Measurements from ENCODE around the gene KCNH1. TPM values are rescaled to one million over a fixed set of nuclear protein-coding genes. Genes with fewer than 3 reads are reported as not detected.

Gene KCNH1
- total and polyA plus RNA-seq, 10 donors = not detected

GRCh38 chr1:210686841-210687240, 447.1 kb downstream of the KCNH1 start:
- 31 to 68% (median 56%) methylated on average over 3 of the region's 3 CpGs for WGBS, 5 donors
- H3K4me1 ChIP-seq = no peaks in the 10 kb centered on the region
- no peaks in the 10 kb centered on the region for H3K36me3 ChIP-seq
- no peaks in the 10 kb centered on the region for H3K27me3 ChIP-seq (replicated peaks in 1 of 7)
- H3K27ac ChIP-seq = no peak overlapping the region
- intact Hi-C loops (cut with DNase I; ENCODE audit: low total_unique reads) = no loop called here
- TF ChIP-seq POLR2A (IDR thresholded peaks at IDR 0.05) = no peak
- TF ChIP-seq, protein P1, sequence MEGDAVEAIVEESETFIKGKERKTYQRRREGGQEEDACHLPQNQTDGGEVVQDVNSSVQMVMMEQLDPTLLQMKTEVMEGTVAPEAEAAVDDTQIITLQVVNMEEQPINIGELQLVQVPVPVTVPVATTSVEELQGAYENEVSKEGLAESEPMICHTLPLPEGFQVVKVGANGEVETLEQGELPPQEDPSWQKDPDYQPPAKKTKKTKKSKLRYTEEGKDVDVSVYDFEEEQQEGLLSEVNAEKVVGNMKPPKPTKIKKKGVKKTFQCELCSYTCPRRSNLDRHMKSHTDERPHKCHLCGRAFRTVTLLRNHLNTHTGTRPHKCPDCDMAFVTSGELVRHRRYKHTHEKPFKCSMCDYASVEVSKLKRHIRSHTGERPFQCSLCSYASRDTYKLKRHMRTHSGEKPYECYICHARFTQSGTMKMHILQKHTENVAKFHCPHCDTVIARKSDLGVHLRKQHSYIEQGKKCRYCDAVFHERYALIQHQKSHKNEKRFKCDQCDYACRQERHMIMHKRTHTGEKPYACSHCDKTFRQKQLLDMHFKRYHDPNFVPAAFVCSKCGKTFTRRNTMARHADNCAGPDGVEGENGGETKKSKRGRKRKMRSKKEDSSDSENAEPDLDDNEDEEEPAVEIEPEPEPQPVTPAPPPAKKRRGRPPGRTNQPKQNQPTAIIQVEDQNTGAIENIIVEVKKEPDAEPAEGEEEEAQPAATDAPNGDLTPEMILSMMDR (IDR thresholded peaks at IDR 0.05 in 8 of 11, conservative IDR thresholded peaks at IDR 0.05 in 3 of 11) = no peak
- no peak for TF ChIP-seq POLR2AphosphoS5 (IDR thresholded peaks at IDR 0.05)
- no peak for DNase-seq
- H3K4me3 ChIP-seq = no peak overlapping the region
- H3K9me3 ChIP-seq = no peaks in the 10 kb centered on the region

DNA sequence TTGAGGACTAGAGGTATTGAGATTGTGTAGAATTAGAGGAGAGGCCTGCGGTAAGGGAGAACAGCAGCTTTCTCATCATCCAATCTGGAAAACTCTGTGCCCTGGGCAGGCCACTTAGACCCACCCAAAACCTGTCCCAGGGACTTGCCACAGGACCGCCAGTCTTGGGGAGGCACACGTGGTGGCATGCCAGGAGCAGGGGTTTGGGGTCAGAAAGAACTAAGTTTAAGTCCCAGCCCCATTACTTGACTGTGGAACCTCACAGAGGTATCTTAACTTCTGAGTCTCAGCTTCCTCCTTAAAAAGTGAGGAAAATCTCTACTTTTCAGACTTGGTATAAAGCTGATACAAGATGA, 448.7 kb downstream of the KCNH1 start:
- H3K27me3 ChIP-seq (replicated peaks in 1 of 7) = no peaks in the 10 kb centered on the region
- no peak overlapping the region for H3K27ac ChIP-seq
- H3K4me3 ChIP-seq = no peak overlapping the region
- H3K4me1 ChIP-seq = no peaks in the 10 kb centered on the region
- WGBS, 5 donors = 75 to 94% (median 84%) methylated on average over 3 of the region's 3 CpGs
- intact Hi-C loops (cut with DNase I; ENCODE audit: low total_unique reads) = no loop called here
- H3K9me3 ChIP-seq = no peaks in the 10 kb centered on the region
- H3K36me3 ChIP-seq = peaks cover 0 to 9% (median 0%) of the 10 kb centered on the region in 6 donors
- TF ChIP-seq, protein P1 (IDR thresholded peaks at IDR 0.05 in 8 of 11, conservative IDR thresholded peaks at IDR 0.05 in 3 of 11) = no peak
- TF ChIP-seq POLR2AphosphoS5 (IDR thresholded peaks at IDR 0.05) (no peak), POLR2A (IDR thresholded peaks at IDR 0.05) (no peak)
- DNase-seq = no peak

- intact Hi-C loops (cut with DNase I; ENCODE audit: low total_unique reads) = no loop called here
- Histone ChIP-seq H3K27ac (no peak overlapping the region), H3K4me3 (no peak overlapping the region), H3K9me3 (no peaks in the 10 kb centered on the region), H3K36me3 (peaks cover 0 to 9% (median 0%) of the 10 kb centered on the region in 6 donors), H3K4me1 (no peaks in the 10 kb centered on the region), H3K27me3 (replicated peaks in 1 of 7) (no peaks in the 10 kb centered on the region)
- whole genome bisulfite sequencing, 5 donors = 50 to 72% (median 56%) methylated on average over 5 of the region's 5 CpGs
- DNase-seq = no peak
- TF ChIP-seq POLR2A (IDR thresholded peaks at IDR 0.05) (no peak), POLR2AphosphoS5 (IDR thresholded peaks at IDR 0.05) (no peak)
- TF ChIP-seq, protein P1 (IDR thresholded peaks at IDR 0.05 in 8 of 11, conservative IDR thresholded peaks at IDR 0.05 in 3 of 11) = no peak
Observed at GRCh38 chr1:210684466-210685294, 449.3 kb downstream of the KCNH1 start.

DNA sequence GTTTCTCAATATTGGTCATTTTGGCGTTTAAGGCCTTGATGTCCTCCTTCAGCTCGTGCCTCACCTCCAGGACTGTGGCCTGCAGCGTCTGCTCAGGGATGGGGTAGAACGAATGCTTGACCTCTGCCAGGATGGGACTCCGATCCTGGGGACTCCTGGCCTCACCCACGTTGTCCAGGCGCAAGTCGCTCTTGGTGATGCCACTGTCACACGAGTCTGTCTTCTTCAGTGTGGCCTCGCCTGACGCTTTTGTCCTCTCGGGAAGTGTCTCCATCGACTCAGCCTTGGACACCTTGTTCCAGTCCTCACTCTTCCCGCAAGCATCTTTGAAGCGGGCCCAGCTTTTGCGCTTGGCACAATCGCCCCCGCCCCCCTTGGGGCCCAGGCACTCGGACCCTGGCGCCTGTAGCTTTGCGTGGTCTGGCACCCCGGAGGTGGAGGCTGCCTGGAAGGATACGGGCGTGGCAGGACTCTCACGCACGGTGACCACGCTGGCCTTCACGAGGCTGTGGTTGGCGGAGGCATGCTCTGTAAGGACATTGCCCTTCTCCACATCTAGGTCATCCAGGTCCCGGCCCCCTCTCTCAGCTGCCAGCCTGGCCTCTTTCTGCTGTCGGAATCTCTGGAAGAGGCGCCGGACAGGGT, 450.4 kb downstream of the KCNH1 start:
- peaks cover 0 to 9% (median 0%) of the 10 kb centered on the region in 6 donors for H3K36me3 ChIP-seq
- TF ChIP-seq, protein P1 (IDR thresholded peaks at IDR 0.05 in 8 of 11, conservative IDR thresholded peaks at IDR 0.05 in 3 of 11) = no peak
- TF ChIP-seq POLR2AphosphoS5 (IDR thresholded peaks at IDR 0.05) (no peak), POLR2A (IDR thresholded peaks at IDR 0.05) (no peak)
- H3K27ac ChIP-seq = no peak overlapping the region
- no peaks in the 10 kb centered on the region for H3K9me3 ChIP-seq
- H3K27me3 ChIP-seq (replicated peaks in 1 of 7) = no peaks in the 10 kb centered on the region
- intact Hi-C loops (cut with DNase I; ENCODE audit: low total_unique reads) = no loop called here
- no peak for DNase-seq
- no peaks in the 10 kb centered on the region for H3K4me1 ChIP-seq
- no peak overlapping the region for H3K4me3 ChIP-seq
- WGBS, 5 donors = 92 to 96% (median 94%) methylated on average over 27 to 33 of the region's 33 CpGs
